GM19328 (cell line): ENCODE measurements around the gene PTHLH.

Experiments used
- ATAC-seq: cut with Tn5 transposase; IDR thresholded peaks from one replicate; pipeline ENCODE4 v1.9.1; 2021; ENCODE audit warnings: mild to moderate bottlenecking, moderate library complexity; ENCODE audit not compliant: unreplicated experiment

Gene PTHLH

GRCh38 chr12:27972721-27973120, at the start of gene PTHLH:
PTHLH (minus strand) TSS chr12:27972733; CDS start chr12:27969494, 3,239 bp downstream.
- no peak for ATAC-seq

DNA sequence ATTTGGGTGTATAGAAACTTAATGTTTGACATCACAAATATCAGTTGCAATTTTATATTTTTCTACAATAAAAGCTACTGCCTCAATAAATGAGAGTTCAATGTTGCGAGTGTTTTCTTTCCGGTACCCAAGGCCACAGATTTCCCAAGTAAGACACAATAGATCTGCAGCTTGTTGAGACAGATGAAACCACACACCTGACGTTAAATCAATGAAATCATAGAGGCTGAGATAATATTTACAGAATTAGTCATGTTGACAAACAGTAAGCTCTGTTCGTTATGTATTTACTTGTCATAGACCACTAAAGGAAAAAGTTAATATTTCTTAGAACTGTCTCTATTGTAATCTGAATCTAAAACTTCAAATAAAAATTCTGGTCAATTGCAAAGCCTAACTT, 49.2 kb upstream of the PTHLH start:
- no peak for ATAC-seq

DNA sequence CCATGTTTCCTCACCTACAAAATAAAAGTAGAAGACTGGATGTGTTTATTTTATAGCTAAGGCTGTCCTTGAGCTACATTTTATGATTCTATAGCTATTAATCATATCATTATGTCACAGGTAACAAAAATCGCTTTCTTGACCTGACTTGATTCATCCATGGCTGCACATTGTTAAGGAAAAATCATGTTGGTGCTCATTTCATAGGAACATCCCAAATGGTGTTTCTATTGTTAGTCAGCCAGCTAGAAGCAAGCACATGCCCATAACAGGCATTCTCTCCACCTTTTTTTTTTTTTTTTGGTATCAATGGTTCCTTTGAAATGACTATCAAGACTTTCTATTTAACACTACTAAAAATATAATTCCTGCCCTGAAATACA, 45.3 kb upstream of the PTHLH start:
- ATAC-seq = no peak

- ATAC-seq = no peak
Measured at GRCh38 chr12:28017126-28017872, 44.8 kb upstream of the PTHLH start.

DNA sequence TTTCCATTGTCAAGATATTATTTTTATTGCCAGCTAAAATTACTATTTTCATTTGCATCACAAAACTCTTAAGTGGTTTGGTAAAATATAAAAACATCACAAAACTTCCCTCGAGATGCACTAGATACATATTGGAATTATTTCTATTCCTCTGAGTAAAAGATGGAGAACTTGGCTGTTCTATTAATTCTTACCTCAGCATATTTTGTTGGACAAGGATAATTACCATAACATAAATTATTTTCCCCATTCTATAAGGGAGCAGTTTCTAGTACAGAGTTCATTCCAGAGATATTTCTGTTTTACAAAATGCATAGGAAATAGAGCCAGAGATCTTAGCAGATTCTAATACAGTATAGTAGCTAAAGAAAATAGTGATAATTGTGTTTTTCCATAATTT, 42.6 kb upstream of the PTHLH start:
- ATAC-seq = no peak

GRCh38 chr12:28014196-28014595, 41.7 kb upstream of the PTHLH start:
- no peak for ATAC-seq

DNA sequence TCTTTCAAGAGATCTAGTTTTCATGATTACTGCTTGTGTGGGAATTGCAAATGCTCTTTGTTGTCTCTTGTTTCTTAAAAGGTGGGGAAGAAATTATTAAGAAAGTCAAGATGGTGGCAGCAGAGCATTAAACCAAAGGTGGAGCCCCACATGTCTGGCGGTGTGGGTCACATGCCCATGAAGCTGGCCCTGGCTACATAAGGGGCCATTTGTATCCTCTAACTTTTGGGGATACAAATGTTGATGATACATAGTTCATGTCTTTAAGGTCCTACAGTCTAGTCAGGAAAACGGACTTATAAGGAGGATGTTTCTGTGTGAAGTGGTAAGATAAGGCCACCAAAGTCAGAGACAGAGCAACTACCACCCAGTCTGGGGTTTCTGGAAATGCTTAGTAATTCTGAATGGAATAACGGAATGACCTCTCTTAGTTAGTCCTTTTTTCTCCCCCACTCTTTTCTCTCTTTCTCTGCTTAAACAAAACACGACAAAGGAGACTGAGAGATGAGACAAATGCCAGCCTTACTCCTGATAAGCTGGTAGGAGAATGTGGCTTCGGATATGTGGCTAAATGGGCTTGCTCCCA, 39.9 kb upstream of the PTHLH start:
- ATAC-seq = no peak

DNA sequence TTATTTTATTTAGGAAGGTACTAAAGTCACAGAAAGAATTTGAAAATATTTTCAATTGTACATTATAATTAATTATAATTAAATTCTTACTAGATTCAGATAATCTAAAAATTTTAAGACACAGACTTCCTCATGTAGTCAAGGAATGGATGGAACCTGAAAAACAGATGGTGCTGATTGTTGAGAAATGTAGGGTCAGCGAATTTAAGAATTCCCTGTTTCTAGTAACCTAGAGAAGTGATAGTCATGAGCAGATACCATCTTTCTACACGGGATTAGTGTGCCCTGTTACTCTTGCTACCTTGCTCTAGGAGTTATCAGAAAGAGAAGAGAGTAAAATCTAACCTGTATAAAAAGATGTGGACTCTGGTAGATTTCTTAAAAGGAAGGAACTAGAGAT, 37.5 kb upstream of the PTHLH start:
- no peak for ATAC-seq

GRCh38 chr12:27999970-28000369, 27.4 kb upstream of the PTHLH start:
- ATAC-seq = no peak

GRCh38 chr12:27999521-27999920, 27.0 kb upstream of the PTHLH start:
- no peak for ATAC-seq

DNA sequence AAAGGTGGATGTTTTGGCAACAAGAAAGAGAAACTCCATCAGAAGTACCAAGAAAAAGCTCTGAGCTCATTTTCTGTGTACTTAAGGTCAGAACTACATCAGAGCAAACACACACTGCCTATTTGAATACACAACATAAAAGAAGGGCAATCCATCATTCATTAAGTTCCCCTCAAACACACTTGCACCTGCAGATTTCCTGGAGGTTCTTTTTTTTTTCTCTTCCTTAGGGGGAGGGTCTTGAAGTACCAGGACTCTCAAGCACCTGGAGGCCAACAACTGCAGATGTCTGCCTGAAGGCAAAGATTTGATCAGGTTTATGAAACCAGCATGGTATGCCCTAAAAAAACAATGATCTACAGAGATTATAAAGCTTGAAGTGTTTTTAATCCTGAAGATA, 26.1 kb upstream of the PTHLH start:
- no peak for ATAC-seq

DNA sequence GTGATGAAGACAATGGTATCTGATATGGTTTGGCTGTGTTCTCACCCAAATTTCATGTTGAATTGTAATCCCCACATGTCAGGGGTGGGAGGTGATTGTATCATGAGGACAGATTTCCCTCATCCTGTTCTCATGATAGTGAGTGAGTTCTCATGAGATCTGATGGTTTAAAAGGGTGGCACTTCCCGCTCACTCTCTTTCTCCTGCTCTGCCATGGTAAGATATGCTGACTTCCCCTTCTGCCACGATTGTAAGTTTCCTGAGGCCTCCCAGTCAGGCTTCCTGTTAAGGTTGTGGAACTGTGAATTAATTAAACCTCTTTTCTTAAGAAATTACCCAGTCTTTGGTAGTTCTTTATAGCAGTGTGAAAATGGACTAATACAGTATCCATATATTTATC, 25.6 kb upstream of the PTHLH start:
- no peak for ATAC-seq

DNA sequence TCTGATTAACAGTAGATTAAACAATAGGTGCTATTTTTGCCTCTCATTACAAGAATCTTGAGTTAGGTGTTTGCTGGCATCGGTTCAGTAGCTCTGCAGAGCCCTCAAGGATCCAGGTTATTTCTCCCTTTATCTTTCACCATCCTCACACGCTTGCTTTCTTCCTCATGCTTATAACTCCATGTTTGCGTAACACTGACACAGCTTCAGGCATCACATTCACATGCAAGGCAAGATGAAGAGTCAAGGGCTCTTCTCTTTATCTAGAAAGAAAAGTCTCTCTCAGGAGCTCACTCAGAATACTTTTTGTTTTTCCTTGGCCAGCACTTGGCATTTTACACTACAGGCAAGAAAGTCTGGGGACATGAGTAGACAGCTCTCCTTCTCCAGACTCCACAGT, 24.2 kb upstream of the PTHLH start:
- ATAC-seq = no peak

GRCh38 chr12:27995406-27995805, 22.9 kb upstream of the PTHLH start:
- ATAC-seq = no peak

DNA sequence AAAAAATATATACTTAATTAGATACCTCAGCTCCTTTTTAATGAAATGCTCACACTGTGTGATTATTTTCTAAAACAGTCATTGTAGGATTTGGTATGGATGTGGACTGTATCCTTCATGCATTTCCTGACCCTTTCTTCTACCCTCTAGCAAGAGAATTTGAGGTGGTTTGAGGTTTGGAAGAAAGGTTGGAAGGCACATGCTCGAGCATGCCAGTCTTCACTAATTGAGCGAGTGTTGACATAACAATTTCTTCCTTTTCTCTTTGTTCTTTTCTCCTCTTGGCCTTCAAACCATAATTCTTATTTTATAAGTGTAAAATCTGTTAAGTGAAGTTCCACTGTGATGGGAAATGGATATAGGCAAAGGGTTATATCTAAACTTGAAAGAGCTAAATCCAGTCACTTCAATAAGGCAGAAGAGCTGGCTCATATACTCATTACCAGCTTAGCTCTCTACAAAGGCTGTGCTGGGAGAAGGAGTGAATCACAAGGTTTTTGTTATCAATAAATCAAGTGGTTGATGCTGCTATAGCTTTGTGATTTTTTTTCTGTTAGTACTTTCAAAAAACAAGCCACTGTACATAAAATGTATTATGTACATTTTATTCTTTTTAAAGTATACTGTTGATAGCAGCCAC, 16.2 kb upstream of the PTHLH start:
- ATAC-seq = no peak

DNA sequence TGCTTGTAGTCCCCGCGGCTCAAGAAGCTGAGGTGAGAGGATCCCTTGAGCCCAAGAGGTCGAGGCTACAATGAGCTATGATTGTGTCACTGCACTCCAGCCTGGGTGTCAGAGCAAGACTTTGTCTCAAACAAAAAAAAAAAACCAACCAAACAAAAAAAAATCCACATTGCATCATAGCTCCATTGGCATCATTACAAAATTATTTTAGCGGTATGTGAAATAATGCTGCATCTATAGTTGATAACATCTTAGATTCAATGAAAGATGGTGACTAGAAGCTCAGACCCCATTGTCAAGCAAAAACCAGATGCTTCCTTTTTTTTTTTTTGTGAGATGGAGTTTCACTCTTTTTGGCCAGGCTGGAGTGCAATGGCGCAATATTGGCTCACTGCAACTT, 14.8 kb upstream of the PTHLH start:
- no peak for ATAC-seq

DNA sequence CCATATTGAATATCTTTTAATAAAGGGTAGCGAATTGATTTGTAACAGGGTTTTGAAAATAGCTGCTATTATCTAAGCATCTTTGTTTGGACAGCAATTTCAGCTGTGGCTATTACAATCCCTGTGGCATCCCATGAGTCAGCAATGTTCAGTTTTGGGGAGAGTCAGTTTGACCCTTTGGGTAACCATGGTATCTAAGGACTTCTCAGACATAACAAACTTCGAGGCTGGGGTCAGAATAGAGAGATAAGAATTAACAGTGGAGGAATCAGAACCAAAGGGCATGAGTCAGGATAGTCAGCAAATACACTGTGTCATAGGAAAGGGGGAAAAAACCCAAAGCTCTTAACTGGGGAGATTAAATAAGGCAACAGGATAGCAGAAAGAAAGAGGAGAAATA, 11.7 kb upstream of the PTHLH start:
- ATAC-seq = no peak

DNA sequence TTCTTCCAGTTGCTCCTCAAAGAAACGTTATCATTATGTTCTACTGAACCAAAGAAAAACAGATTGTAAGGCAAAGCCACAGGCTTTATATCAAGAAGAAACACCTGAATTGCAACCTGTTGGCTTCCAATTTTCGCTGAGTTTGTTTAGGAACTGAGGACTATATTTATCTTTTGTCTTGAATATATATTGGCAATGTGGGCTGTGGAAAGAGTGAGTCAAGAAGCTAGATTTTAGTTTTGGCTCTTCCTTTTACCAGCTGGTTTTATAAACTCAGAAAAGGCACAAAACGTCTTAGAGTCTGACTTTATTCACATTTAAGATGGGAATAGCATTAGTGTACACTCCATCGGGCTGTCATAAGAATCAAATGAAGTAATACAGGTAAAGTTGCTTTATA, 10.4 kb upstream of the PTHLH start:
- no peak for ATAC-seq

DNA sequence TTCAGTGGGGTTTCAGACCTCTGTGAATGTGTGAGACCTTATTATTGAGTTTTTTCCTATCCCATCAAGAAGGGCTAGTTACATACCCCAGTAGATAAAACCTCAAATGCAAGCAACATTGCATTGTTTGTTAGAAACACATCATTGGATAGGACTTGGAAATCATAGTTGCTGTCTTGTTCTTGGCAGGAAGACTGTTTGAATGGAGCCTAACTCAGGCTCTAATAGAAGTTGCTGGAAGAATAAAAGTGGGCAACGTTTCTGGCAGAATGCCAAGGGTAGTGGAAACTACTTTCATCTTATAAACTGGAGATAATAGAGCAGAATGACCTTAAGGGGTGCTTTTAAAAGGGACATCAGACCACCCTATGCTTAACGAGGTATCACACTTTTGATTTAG, 9.9 kb upstream of the PTHLH start:
- no peak for ATAC-seq

- no peak for ATAC-seq
Measured at GRCh38 chr12:27981874-27982273, 9.3 kb upstream of the PTHLH start.

DNA sequence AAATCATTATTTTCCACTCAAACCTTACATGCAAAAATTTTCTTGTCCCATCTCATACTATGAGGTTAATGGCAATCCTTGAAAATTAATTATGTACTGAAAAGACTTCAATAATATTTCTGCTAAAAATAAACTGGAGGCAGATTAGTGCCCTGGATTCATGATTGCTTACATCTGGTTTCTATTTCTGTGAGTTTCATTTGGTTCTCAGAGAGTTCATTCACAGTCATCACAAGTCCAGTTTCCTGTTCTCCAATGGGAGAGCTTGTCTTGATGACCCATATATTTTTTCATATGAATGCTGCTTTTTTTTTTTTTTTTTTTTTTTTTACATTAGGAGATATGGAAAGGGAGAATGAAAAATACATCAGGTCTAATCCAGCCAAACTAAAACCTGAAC, 6.6 kb upstream of the PTHLH start:
- ATAC-seq = no peak
